ENCODE measurements around the gene MOB3B.

The MOB3B gene

GRCh38 chr9:27331393-27331792 lies 198.2 kb downstream of the MOB3B start:
- no peak for DNase-seq

GRCh38 chr9:27329291-27329690 lies 200.3 kb downstream of the MOB3B start:
- DNase-seq, result no peak

- no peak for DNase-seq
Measured at GRCh38 chr9:27328483-27328882, 201.1 kb downstream of the MOB3B start.

GRCh38 chr9:27311184-27311583 lies 218.4 kb downstream of the MOB3B start:
- DNase-seq, result no peak

DNA sequence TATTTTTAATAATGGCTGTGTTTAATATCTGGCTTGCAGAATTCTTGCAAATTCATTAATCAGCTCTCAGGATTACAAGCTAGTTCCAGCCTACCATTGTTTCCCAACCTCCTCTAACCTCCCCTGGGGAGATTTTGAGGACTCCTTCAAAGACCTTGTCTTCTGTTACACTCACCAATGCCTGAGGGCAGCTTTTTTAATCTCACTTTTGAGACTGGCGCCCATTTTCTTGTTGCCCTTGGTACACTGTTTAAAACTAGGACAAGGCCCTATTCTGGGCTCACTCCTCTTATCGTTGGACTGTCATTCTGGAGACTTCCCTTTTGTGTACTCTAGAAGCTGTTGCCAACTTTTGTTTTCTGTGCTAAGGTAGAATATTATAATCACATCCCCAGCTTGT lies 219.0 kb downstream of the MOB3B start:
- DNase-seq, result no peak

- DNase-seq, result no peak
Measured at GRCh38 chr9:27308691-27309390, 220.8 kb downstream of the MOB3B start.

- no peak for DNase-seq
Measured at GRCh38 chr9:27304521-27304920, 225.1 kb downstream of the MOB3B start.

DNA sequence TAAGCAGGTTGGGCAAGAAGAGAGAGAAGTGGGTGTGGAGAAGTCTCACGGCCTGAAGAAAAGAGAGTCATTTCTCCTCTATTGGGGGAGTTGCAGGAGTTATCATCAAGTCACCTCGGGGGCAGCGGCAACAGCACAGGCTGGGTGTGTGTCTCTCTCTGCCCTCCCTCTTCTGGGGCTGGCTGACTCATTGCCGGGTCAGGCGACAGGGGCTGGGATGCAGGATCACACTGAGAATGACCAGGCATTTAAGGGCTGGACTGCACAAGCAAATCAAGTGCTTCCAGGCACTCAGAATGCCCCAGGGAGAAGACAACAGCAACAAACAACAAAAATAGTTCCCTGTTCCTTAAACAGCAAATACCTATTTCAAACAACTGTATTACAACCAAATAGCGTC lies 226.4 kb downstream of the MOB3B start:
- no peak for DNase-seq

GRCh38 chr9:27297050-27297449 lies 232.6 kb downstream of the MOB3B start, which contains the start of gene EQTN:
Gene EQTN (minus strand): TSS chr9:27297150. CDS start chr9:27297055, 95 bp downstream.
- DNase-seq, result no peak

DNA sequence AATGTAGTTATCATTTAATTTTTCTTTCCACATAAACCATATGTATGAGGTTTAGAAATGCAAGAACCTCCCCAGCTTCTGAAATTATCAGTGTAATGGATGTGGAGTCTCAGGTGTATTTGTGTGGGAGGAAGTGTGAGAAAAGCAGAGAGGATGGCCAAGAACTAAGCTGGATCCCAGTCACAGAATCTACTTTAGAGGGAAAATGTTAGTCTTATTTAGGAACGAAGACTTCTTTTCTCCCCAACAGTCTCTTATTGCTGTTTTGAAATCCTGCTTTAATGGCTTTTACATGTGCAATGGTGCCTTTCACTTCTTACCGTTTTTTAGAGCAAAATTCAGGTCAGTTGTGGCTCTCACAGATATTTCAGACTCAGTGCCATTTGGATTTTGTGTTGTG lies 235.6 kb downstream of the MOB3B start:
- DNase-seq, result no peak

GRCh38 chr9:27292659-27293405 lies 236.8 kb downstream of the MOB3B start:
- no peak for DNase-seq

- no peak for DNase-seq
Measured at GRCh38 chr9:27291292-27291691, 238.3 kb downstream of the MOB3B start.

DNA sequence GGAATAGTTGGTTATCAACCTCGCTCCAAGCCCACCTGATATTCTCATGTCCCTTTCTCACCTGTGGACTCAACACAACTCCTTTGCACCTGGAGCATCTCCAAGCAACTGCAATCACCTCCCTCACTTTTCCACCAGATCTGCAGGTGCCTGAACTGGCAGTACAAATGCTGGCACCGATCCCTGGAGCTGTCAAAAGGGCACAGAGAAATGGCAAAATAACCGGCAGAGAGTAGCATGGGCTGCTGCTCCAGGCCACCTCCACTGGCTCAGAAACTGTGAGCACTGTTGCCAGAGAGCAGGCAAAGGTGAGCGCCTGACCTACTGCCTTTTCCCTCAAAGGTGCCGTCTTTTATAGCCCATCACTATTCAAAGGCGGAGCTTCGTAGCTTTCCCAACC lies 247.3 kb downstream of the MOB3B start:
- DNase-seq, result no peak

- no peak for DNase-seq
Measured at GRCh38 chr9:27280860-27281259, 248.8 kb downstream of the MOB3B start.

DNA sequence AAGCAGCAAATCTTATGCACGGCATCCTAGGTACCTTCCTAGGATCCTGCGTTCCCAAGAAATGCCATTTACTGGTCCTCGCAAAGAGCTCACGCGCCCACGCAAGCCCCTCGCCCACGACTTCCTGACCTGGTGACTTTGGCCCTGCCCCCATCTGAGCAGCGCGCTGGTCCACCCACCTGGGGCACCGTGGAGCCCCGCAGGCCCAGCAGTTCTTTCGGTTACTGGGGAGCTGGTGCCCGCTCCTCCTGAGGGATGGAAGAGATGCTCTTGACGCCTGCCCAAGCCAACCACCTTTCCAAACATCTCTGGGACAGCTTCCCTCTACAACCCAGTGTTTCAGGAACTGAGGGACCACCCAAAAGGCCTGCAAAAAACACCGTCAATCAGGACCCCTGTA lies 249.4 kb downstream of the MOB3B start:
- no peak for DNase-seq

DNA sequence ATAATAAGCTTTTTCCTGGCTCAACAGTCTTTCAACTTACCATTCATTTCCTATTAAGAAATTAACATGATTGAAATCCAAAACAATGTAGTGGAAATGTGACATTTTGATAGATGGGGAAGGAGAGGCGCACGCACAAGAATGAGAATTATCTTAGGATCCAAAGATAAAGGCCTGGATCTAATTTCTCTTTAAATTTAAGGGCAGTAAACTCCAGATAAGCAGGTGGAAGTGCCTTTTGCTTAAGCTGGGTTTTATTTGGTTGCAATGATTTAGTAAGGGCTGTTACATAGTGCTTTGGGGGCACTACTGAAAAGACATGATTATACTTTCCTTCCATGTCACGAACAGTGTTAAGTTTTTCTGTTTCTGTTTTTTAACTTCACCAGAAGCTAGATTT lies 250.0 kb downstream of the MOB3B start:
- no peak for DNase-seq

DNA sequence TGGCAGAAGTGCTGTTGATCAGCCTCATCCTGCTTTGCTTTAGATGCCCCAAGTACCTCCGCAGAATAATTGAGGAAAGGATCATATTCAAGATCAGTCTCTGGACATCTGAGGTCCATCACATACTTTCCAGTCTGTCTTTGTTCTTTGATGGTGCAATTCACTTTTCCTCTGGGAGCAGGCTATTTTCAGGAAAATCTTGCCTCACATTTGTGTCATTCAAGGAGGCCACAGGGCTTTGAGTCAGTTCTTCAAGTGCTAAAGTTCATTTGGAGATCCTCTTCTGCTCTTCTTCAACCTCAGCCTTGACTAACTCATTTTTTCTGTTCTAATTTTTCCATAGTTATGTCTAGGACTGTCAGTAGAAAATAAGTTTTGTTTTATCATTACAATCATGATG lies 251.2 kb downstream of the MOB3B start:
- DNase-seq, result no peak

DNA sequence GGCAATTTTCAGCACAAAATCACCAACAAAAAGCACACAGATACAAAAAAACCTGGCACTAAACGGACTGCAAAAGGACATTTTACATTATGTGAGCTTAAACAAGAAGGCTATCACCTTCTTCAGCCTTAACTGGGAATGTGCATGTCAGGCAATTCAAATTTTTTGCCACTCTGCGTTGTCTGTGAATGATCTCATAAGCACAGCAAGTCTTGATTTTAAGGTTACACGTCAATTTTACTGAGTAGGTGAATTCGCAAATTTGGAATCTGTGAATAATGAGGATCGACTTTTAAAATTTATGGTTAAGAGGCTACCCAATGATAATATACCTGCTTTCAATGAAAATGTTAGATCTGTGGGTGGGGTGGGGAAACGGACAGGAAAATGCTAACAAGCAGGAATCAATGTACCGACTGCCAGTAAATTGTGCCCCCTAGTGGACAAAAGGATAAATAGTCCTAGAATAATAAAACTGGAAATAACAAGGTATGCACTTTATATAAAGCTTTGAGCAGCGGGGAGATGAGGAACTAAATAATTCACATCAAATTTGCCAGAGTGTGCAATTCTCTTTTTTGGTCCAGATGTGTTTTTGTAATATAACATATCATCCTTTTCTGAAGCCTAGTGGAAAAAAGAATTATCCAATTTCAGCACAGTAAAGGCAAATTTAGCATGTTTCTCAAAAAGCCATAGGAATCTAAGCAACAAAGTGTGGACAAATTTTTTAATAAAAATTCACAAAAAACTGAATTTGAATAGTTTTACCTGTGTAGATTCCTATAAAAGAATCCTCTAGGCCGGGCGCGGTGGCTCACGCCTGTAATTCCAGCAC lies 253.2 kb downstream of the MOB3B start:
- DNase-seq, result peak; percentile 5

Data from KG1 (cell line).